ENCODE measurements around the gene PVALB.

DNA sequence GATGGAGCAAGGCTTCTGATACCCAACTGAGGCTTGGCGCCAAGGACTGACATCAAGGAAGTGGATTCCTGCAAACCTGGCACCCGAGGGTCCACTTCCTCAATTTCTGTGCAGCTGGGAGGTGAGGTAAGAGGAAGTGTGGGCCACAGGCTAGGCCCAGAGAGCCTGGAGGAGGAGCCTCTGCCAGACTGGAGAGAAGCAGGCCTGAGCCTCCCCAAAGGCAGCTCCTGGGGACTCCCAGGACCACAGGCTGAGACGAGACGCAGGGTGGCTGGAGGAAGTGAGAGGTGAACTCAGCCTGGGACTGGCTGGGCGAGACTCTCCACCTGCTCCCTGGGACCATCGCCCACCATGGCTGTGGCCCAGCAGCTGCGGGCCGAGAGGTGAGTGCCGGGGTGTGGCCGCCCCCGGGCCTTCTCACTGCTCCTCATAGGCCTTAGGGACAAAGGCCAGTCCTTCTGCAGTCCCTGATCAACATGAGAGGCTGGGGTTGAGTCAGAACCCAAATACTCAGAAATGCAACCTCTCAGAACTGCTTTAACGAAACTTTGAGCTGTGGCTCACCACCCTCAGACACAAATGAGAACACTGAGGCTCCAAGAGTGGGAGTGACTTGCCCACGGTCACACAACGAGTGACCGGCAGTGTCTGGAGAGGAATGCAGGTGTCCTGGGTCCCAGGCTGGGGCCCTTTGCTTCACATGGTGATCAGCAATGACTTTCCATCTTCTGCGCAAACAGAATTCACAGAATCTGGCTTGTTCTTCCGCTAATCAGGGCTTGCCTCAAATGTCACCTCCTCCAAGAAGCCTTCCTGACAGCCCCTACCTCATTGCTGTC lies 44.2 kb upstream of the PVALB start, which contains the start of gene NCF4:
- TF ChIP-seq HOXB13 (CRISPR knock-in tag; IDR thresholded peaks at IDR 0.05; ENCODE audit: low read depth), result no peak
- no peak for TF ChIP-seq POLR2A (IDR thresholded peaks at IDR 0.05; ENCODE audit: low read length)
- no peak for TF ChIP-seq CTCF (IDR thresholded peaks at IDR 0.05)
- TF ChIP-seq, protein P1, sequence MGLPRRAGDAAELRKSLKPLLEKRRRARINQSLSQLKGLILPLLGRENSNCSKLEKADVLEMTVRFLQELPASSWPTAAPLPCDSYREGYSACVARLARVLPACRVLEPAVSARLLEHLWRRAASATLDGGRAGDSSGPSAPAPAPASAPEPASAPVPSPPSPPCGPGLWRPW (IDR thresholded peaks at IDR 0.05), result no peak
- no peak for TF ChIP-seq ZFP36 (IDR thresholded peaks at IDR 0.05; ENCODE audit: borderline replicate concordance, partially characterized antibody)
- no peak for TF ChIP-seq JUNB (IDR thresholded peaks at IDR 0.05)
- TF ChIP-seq SMC3 (IDR thresholded peaks at IDR 0.05), result no peak
- TF ChIP-seq FOXS1 (CRISPR knock-in tag; IDR thresholded peaks at IDR 0.05), result no peak
- no peak for TF ChIP-seq JUN (IDR thresholded peaks at IDR 0.05)
- no peak for TF ChIP-seq RAD21 (conservative IDR thresholded peaks at IDR 0.05 in 1 of 2, IDR thresholded peaks at IDR 0.05 in 1 of 2)
- TF ChIP-seq RARB (CRISPR knock-in tag; IDR thresholded peaks at IDR 0.05), result no peak
- no peak for TF ChIP-seq RCOR1 (IDR thresholded peaks at IDR 0.05; ENCODE audit: low read depth, low read length)

All from A549 (cell line).